ENCODE data around the gene XPO1. TPM values are rescaled to one million over a fixed set of nuclear protein-coding genes. Genes with fewer than 3 reads are reported as not detected.

The XPO1 gene
- total and polyA plus RNA-seq, 8 donors = 20.6 to 359 (median 69.4) TPM

GRCh38 chr2:61520261-61520660 lies 17.9 kb downstream of the XPO1 start:
- Histone ChIP-seq H3K36me3 (peaks cover 24 to 84% (median 71%) of the 10 kb centered on the region in 4 donors), H3K4me1 (peaks cover 0 to 27% (median 6%) of the 10 kb centered on the region in 4 donors)
- WGBS, 5 donors = 88 to 97% (median 94%) methylated on average over 3 of the region's 3 CpGs

DNA sequence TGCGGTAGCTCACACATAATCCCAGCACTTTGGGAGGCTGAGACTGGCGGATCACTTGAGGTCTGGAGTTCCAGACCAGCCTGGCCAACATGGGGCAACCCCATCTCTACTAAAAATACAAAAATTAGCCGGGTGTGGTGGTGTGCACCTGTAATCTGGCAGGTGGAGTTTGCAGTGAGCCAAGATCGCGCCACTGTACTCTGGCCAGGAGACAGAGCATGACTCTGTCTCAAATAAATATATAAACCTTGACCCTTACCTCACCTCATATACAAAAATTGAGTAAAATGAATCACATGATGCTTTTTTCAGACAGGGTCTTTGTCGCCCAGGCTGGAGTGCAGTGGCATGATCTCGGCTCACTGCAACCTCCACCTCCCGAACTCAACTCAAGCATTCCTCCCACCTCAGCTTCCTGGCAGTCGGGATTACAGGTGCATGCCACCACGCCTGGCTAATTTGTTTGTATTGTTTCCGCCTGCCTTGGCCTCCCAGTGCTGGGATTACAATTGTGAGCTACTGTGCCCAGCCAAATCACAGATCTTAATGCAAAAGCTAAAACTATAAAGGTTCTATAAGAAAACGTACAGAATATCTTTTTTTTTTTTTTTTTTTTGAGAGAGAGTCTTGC lies 25.3 kb downstream of the XPO1 start:
- H3K4me3 ChIP-seq = no peak overlapping the region
- no peaks in the 10 kb centered on the region for H3K9me3 ChIP-seq
- no peaks in the 10 kb centered on the region for H3K27me3 ChIP-seq
- TF ChIP-seq POLR2AphosphoS5 (IDR thresholded peaks at IDR 0.05) (no peak), POLR2A (IDR thresholded peaks at IDR 0.05) (no peak), CTCF (IDR thresholded peaks at IDR 0.05) (no peak), EP300 (IDR thresholded peaks at IDR 0.05) (no peak)
- DNase-seq = no peak
- peaks cover 22 to 97% (median 95%) of the 10 kb centered on the region in 4 donors for H3K36me3 ChIP-seq
- H3K4me1 ChIP-seq = peaks cover 0 to 11% (median 0%) of the 10 kb centered on the region in 4 donors
- intact Hi-C loops (cut with DNase I; ENCODE audit: low total_unique reads) = no loop called here
- H3K27ac ChIP-seq = no peak overlapping the region
- WGBS, 5 donors = 73 to 82% (median 80%) methylated on average over 12 of the region's 12 CpGs

More at GRCh38 chr2:61520261-61520660, 17.9 kb downstream of the XPO1 start:
- no peak for TF ChIP-seq CTCF (IDR thresholded peaks at IDR 0.05)
- TF ChIP-seq POLR2A (IDR thresholded peaks at IDR 0.05) = no peak
- TF ChIP-seq POLR2AphosphoS5 (IDR thresholded peaks at IDR 0.05) = no peak
- TF ChIP-seq EP300 (IDR thresholded peaks at IDR 0.05) = no peak
- intact Hi-C loops (cut with DNase I; ENCODE audit: low total_unique reads) = no loop called here
- H3K4me3 ChIP-seq = no peak overlapping the region
- no peaks in the 10 kb centered on the region for H3K27me3 ChIP-seq
- H3K27ac ChIP-seq = no peak overlapping the region
- H3K9me3 ChIP-seq = no peaks in the 10 kb centered on the region
- no peak for DNase-seq

- WGBS, 5 donors = 91 to 96% (median 94%) methylated on average over 19 of the region's 19 CpGs
- no peak for DNase-seq
- TF ChIP-seq EP300 (IDR thresholded peaks at IDR 0.05) (no peak), POLR2AphosphoS5 (IDR thresholded peaks at IDR 0.05) (no peak), CTCF (IDR thresholded peaks at IDR 0.05) (no peak), POLR2A (IDR thresholded peaks at IDR 0.05) (no peak)
- no peak overlapping the region for H3K4me3 ChIP-seq
- no peak overlapping the region for H3K27ac ChIP-seq
- peaks cover 18 to 91% (median 83%) of the 10 kb centered on the region in 4 donors for H3K36me3 ChIP-seq
- H3K27me3 ChIP-seq = no peaks in the 10 kb centered on the region
- H3K4me1 ChIP-seq = peaks cover 0 to 19% (median 0%) of the 10 kb centered on the region in 4 donors
- H3K9me3 ChIP-seq = no peaks in the 10 kb centered on the region
- intact Hi-C loops (cut with DNase I; ENCODE audit: low total_unique reads) = no loop called here
Observed at GRCh38 chr2:61510674-61511671, 27.2 kb downstream of the XPO1 start.

DNA sequence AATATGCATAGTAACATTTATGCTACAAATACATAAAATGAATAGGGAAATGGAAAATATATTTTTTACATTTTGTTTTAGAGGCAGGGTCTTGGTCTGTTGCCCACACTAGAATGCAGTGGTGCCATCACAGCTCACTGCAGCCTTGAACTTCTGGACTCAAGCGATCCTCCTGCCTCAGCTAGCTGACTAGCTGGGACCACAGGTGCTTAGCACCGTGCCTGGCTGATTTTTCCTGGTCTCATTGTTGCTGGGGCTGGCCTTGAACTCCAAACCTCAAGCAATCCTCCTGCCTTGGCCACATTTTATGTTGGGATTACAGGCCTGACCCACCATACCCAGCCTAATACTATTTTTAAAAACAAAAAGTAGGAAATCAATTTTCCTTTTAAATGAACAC lies 33.2 kb downstream of the XPO1 start:
- no peak overlapping the region for H3K27ac ChIP-seq
- TF ChIP-seq POLR2AphosphoS5 (IDR thresholded peaks at IDR 0.05) (no peak), CTCF (IDR thresholded peaks at IDR 0.05) (no peak), EP300 (IDR thresholded peaks at IDR 0.05) (no peak)
- no peaks in the 10 kb centered on the region for H3K27me3 ChIP-seq
- 83 to 98% (median 97%) methylated on average over 2 of the region's 2 CpGs for WGBS, 5 donors
- no peak for DNase-seq
- no peak overlapping the region for H3K4me3 ChIP-seq
- H3K4me1 ChIP-seq = peaks cover 0 to 14% (median 0%) of the 10 kb centered on the region in 4 donors
- H3K36me3 ChIP-seq = peaks cover 7 to 82% (median 69%) of the 10 kb centered on the region in 4 donors
- intact Hi-C loops (cut with DNase I; ENCODE audit: low total_unique reads) = no loop called here
- no peaks in the 10 kb centered on the region for H3K9me3 ChIP-seq
